Esophagus muscularis mucosa (tissue), 4 donors: Measurements from ENCODE around the gene ATXN3. TPM values are rescaled to one million over a fixed set of nuclear protein-coding genes. Genes with fewer than 3 reads are reported as not detected.

Experiments used
- DNase-seq: peaks from one replicate; pipeline ENCODE4 v3.0.0-alpha.2; 2017; ENCODE audit errors: extremely low spot score
- H3K27ac ChIP-seq, 4 donors: fragments of 200-600 bp; sonication (generic); replicated peaks in 1 of 4; 1 replicate in 3 of 4; 2 replicates in 1 of 4; pipeline ENCODE4 v1.5.1; 2016 to 2019; ENCODE audit warnings: mild to moderate bottlenecking in 1 of 4
- H3K27me3 ChIP-seq, 4 donors: fragments of 200-600 bp; sonication (generic); one replicate each; pipeline versions ENCODE4 v1.5.1 to v1.6.0; 2016 to 2019
- H3K36me3 ChIP-seq, 4 donors: fragments of 200-600 bp; sonication (generic); one replicate each; pipeline ENCODE4 v1.5.1; 2016 to 2019
- H3K4me1 ChIP-seq, 4 donors: fragments of 200-600 bp; sonication (generic); one replicate each; pipeline ENCODE4 v1.5.1; 2016 to 2019
- H3K4me3 ChIP-seq, 4 donors: fragments of 200-600 bp; sonication (generic); 1 replicate in 2 of 4; 2 replicates in 2 of 4; pipeline ENCODE4 v1.5.1; 2016 to 2019; ENCODE audit warnings: mild to moderate bottlenecking in 4 of 4, moderate library complexity in 1 of 4
- H3K9me3 ChIP-seq, 4 donors: fragments of 200-600 bp; sonication (generic); 1 replicate in 3 of 4; 2 replicates in 1 of 4; pipeline ENCODE4 v1.5.1; 2016 to 2019
- CTCF ChIP-seq, 3 experiments: fragments of 200-600 bp in 2 of 3; fragments of 450-650 bp in 1 of 3; sonication (generic) in 2 of 3; IDR thresholded peaks; one replicate each; pipeline ENCODE4 v1.5.1; 2017 to 2019; ENCODE audit warnings: antibody characterized with exemption in 3 of 3, mild to moderate bottlenecking in 2 of 3, moderate library complexity in 1 of 3
- EP300 ChIP-seq: sonication (generic); formaldehyde crosslinking; IDR thresholded peaks from one replicate; pipeline ENCODE4 v1.6.1; 2017; ENCODE audit warnings: antibody characterized with exemption
- POLR2A ChIP-seq: fragments of 450-650 bp; IDR thresholded peaks from one replicate; pipeline ENCODE4 v1.6.1; 2017; ENCODE audit warnings: antibody characterized with exemption, moderate library complexity, mild to moderate bottlenecking, low read depth
- POLR2AphosphoS5 ChIP-seq, 2 donors: sonication (generic); formaldehyde crosslinking; IDR thresholded peaks; one replicate each; pipeline ENCODE4 v1.6.1; 2017; ENCODE audit warnings: antibody characterized with exemption in 2 of 2
- WGBS: methylation state at CpG from one replicate; pipeline ENCODE4 v1.1.5; 2018; 5-methylcytosine and 5-hydroxymethylcytosine counted together
- intact Hi-C: fragments of 100-400 bp; cut with DNase I; formaldehyde crosslinking; loops from one replicate; pipeline ENCODE4 v1.15.1; 2023
- total RNA-seq, 4 donors: library from RNA; depleted of rRNA; stranded (reverse); fragments of >200 nt; gene quantifications; one replicate each; pipeline versions ENCODE4 v1.1.0 to v1.2.1, GENCODE V29; 2016

Gene ATXN3
- total RNA-seq, 4 donors from 2014 or later = 24.1 to 48.9 (median 24.9) TPM

GRCh38 chr14:92033433-92033832 is 72.9 kb downstream of the ATXN3 start:
- no peak for DNase-seq
- TF ChIP-seq POLR2AphosphoS5 (IDR thresholded peaks at IDR 0.05) = no peak
- no peak for TF ChIP-seq EP300
- no peak for TF ChIP-seq CTCF (IDR thresholded peaks at IDR 0.05)
- no peak for TF ChIP-seq POLR2A
- H3K27ac ChIP-seq = no peak overlapping the region
- no peaks in the 10 kb centered on the region for H3K9me3 ChIP-seq
- no peak overlapping the region for H3K4me3 ChIP-seq
- intact Hi-C loops = no loop called here
- 95% methylated on average over 1 of the region's 1 CpG for WGBS
- no peaks in the 10 kb centered on the region for H3K27me3 ChIP-seq
- H3K4me1 ChIP-seq = peaks cover 9 to 39% (median 31%) of the 10 kb centered on the region in 4 donors
- H3K36me3 ChIP-seq = peaks cover 12 to 50% (median 33%) of the 10 kb centered on the region in 4 donors

GRCh38 chr14:92026548-92027190 is 79.7 kb downstream of the ATXN3 start:
- no peaks in the 10 kb centered on the region for H3K4me1 ChIP-seq
- no peaks in the 10 kb centered on the region for H3K27me3 ChIP-seq
- intact Hi-C loops = no loop called here
- no peak overlapping the region for H3K4me3 ChIP-seq
- peaks cover 1 to 77% (median 43%) of the 10 kb centered on the region in 4 donors for H3K36me3 ChIP-seq
- TF ChIP-seq EP300 (no peak), POLR2AphosphoS5 (IDR thresholded peaks at IDR 0.05) (no peak), POLR2A (no peak), CTCF (IDR thresholded peaks at IDR 0.05) (no peak)
- no peak for DNase-seq
- H3K9me3 ChIP-seq = no peaks in the 10 kb centered on the region
- 92% methylated on average over 21 of the region's 21 CpGs for WGBS
- no peak overlapping the region for H3K27ac ChIP-seq

- Histone ChIP-seq H3K4me3 (no peak overlapping the region), H3K4me1 (no peaks in the 10 kb centered on the region), H3K27me3 (no peaks in the 10 kb centered on the region), H3K27ac (no peak overlapping the region), H3K9me3 (no peaks in the 10 kb centered on the region), H3K36me3 (peaks cover 13 to 75% (median 34%) of the 10 kb centered on the region in 4 donors)
- TF ChIP-seq POLR2AphosphoS5 (IDR thresholded peaks at IDR 0.05) (no peak), EP300 (no peak), CTCF (IDR thresholded peaks at IDR 0.05) (no peak), POLR2A (no peak)
- intact Hi-C loops = no loop called here
- 58% methylated on average over 1 of the region's 1 CpG for WGBS
- no peak for DNase-seq
These were observed 84.3 kb downstream of the ATXN3 start for GRCh38 chr14:92022036-92022435.

GRCh38 chr14:92021523-92021922 is 84.9 kb downstream of the ATXN3 start:
- no peak for TF ChIP-seq CTCF (IDR thresholded peaks at IDR 0.05)
- no peak for TF ChIP-seq EP300
- no peak for TF ChIP-seq POLR2A
- TF ChIP-seq POLR2AphosphoS5 (IDR thresholded peaks at IDR 0.05) = no peak
- Histone ChIP-seq H3K4me3 (no peak overlapping the region), H3K9me3 (no peaks in the 10 kb centered on the region), H3K27me3 (no peaks in the 10 kb centered on the region), H3K27ac (no peak overlapping the region), H3K36me3 (peaks cover 19 to 75% (median 34%) of the 10 kb centered on the region in 4 donors), H3K4me1 (no peaks in the 10 kb centered on the region)
- intact Hi-C loops = no loop called here
- no peak for DNase-seq
- 91% methylated on average over 3 of the region's 3 CpGs for WGBS

GRCh38 chr14:92014040-92014439 is 92.3 kb downstream of the ATXN3 start:
- peaks cover 46 to 92% (median 74%) of the 10 kb centered on the region in 4 donors for H3K36me3 ChIP-seq
- H3K27ac ChIP-seq = no peak overlapping the region
- H3K9me3 ChIP-seq = no peaks in the 10 kb centered on the region

More at GRCh38 chr14:92014040-92014439, 92.3 kb downstream of the ATXN3 start:
- intact Hi-C loops = no loop called here
- TF ChIP-seq CTCF (IDR thresholded peaks at IDR 0.05) (no peak), EP300 (no peak), POLR2AphosphoS5 (IDR thresholded peaks at IDR 0.05) (no peak), POLR2A (no peak)
- DNase-seq = no peak
- no peaks in the 10 kb centered on the region for H3K27me3 ChIP-seq
- H3K4me3 ChIP-seq = no peak overlapping the region
- no peaks in the 10 kb centered on the region for H3K4me1 ChIP-seq
